Endothelial cell of umbilical vein (primary cell): ENCODE measurements around the gene BMP2K. TPM values are rescaled to one million over a fixed set of nuclear protein-coding genes. Genes with fewer than 3 reads are reported as not detected.
"Not testable (repeated sequence)": the region's sequence is repeated elsewhere in the genome, so short reads cannot be mapped to it uniquely, and the experiment has no call there.

Experiments used
- BruUV-seq: library from RNA; stranded (reverse); fragments of 400-500 nt; replicated peaks from 2 replicates; lab custom pipeline; 2021; lab: Mats Ljungman, UMichigan
- CTCF ChIA-PET: fragments of 300-600, 350-600 bp; sonication (Branson Sonifier 250); formaldehyde crosslinking; loops from one replicate; lab custom pipeline; 2021; ENCODE audit warnings: antibody characterized with exemption, inconsistent platforms; lab: Charles Lee
- POLR2A ChIA-PET: fragments of 300-600, 350-600 bp; sonication (Branson Sonifier 250); formaldehyde crosslinking; loops from one replicate; lab custom pipeline; 2021; ENCODE audit warnings: antibody characterized with exemption, inconsistent platforms; lab: Charles Lee
- DNase-seq: peaks from one replicate; pipeline ENCODE4 v3.0.0-alpha.2; 2011; ENCODE audit warnings: low read depth, low spot score
- FAIRE-seq: peaks from 2 replicates; lab custom pipeline; 2011; peaks lifted over from hg19 to GRCh38; lab: Jason Lieb, UNC
- H2AFZ ChIP-seq: 2 replicates; pipeline ENCODE4 v1.6.0; 2012; ENCODE audit warnings: low read depth, low read length, control low read depth, inconsistent platforms
- H3K27ac ChIP-seq: 2 replicates; pipeline ENCODE4 v1.5.1; 2011; ENCODE audit warnings: low read depth, mild to moderate bottlenecking, control low read depth, low read length, moderate library complexity; ENCODE audit not compliant: insufficient read depth
- H3K27me3 ChIP-seq, 2 experiments: 2 replicates each; pipeline versions ENCODE4 v1.6.0 to v1.6.1; 2011; ENCODE audit warnings: low read length in 2 of 2, mixed read lengths in 1 of 2; ENCODE audit not compliant: control insufficient read depth in 2 of 2, insufficient read depth in 2 of 2
- H3K36me3 ChIP-seq, 2 experiments: 2 replicates in 1 of 2; 3 replicates in 1 of 2; pipeline ENCODE4 v1.5.1; 2011; ENCODE audit warnings: low read length in 2 of 2, mild to moderate bottlenecking in 1 of 2, moderate library complexity in 1 of 2; ENCODE audit not compliant: control insufficient read depth in 2 of 2, insufficient read depth in 2 of 2; ENCODE audit errors: extremely low read depth in 1 of 2
- H3K4me1 ChIP-seq: 3 replicates; pipeline ENCODE4 v1.5.1; 2011; ENCODE audit warnings: mild to moderate bottlenecking, low read length; ENCODE audit not compliant: control insufficient read depth, insufficient read depth; ENCODE audit errors: extremely low read depth
- H3K4me2 ChIP-seq: 2 replicates; pipeline ENCODE4 v1.6.1; 2011; ENCODE audit warnings: low read length, control low read depth, mixed read lengths; ENCODE audit not compliant: insufficient read depth
- H3K4me3 ChIP-seq, 3 experiments: fragments of 200-600 bp in 1 of 3; sonication (generic), shearing (Covaris generic) in 1 of 3; replicated peaks in 1 of 3; 2 replicates each; pipeline ENCODE4 v1.5.1; 2011 to 2016; ENCODE audit warnings: control low read depth in 3 of 3, low read length in 3 of 3, mild to moderate bottlenecking in 2 of 3, inconsistent platforms in 1 of 3, low read depth in 1 of 3, moderate library complexity in 1 of 3; ENCODE audit not compliant: insufficient read depth in 1 of 3
- H3K79me2 ChIP-seq: 2 replicates; pipeline ENCODE4 v1.6.0; 2012; ENCODE audit warnings: low read length, inconsistent platforms; ENCODE audit not compliant: control insufficient read depth, insufficient read depth
- H3K9ac ChIP-seq: replicated peaks from 2 replicates; pipeline ENCODE3; 2011; ENCODE audit warnings: low read length, control low read depth; ENCODE audit not compliant: insufficient read depth; ENCODE audit errors: extremely low read depth
- H3K9me1 ChIP-seq: replicated peaks from 3 replicates; pipeline ENCODE4 v1.6.0; 2011; ENCODE audit warnings: mild to moderate bottlenecking, low read length; ENCODE audit not compliant: control insufficient read depth, insufficient read depth; ENCODE audit errors: extremely low read depth
- H3K9me3 ChIP-seq: replicated peaks from 2 replicates; pipeline ENCODE4 v1.5.1; 2012; ENCODE audit warnings: low read length, inconsistent platforms; ENCODE audit not compliant: control insufficient read depth, insufficient read depth
- H4K20me1 ChIP-seq: replicated peaks from 2 replicates; pipeline ENCODE3; 2011; ENCODE audit warnings: mild to moderate bottlenecking, low read length; ENCODE audit not compliant: control insufficient read depth, insufficient read depth; ENCODE audit errors: extremely low read depth
- CTCF ChIP-seq, 2 donors: IDR thresholded peaks; 1 replicate in 1 of 2; 2 replicates in 1 of 2; pipeline ENCODE4 v1.5.1; 2011; ENCODE audit warnings: low read length in 2 of 2, mild to moderate bottlenecking in 2 of 2, moderate library complexity in 2 of 2, control low read depth in 1 of 2, inconsistent platforms in 1 of 2, low read depth in 1 of 2; ENCODE audit not compliant: insufficient read depth in 1 of 2; ENCODE audit errors: extremely low read depth in 1 of 2
- EZH2 ChIP-seq: IDR thresholded peaks from 2 replicates; pipeline ENCODE4 v1.6.1; 2012; ENCODE audit warnings: borderline replicate concordance, low read depth, mild to moderate bottlenecking, moderate library complexity, low read length, inconsistent platforms; ENCODE audit not compliant: severe bottlenecking
- FOS ChIP-seq: IDR thresholded peaks from 2 replicates; pipeline ENCODE4 v1.6.1; 2011; ENCODE audit warnings: mild to moderate bottlenecking, low read length, moderate library complexity, borderline replicate concordance; ENCODE audit not compliant: insufficient read depth
- GATA2 ChIP-seq: IDR thresholded peaks from 2 replicates; pipeline ENCODE4 v1.7.0; 2011; ENCODE audit warnings: low read depth, mild to moderate bottlenecking, moderate library complexity, mixed read lengths, low read length; ENCODE audit not compliant: insufficient read length, insufficient read depth
- JUN ChIP-seq: IDR thresholded peaks from 2 replicates; pipeline ENCODE4 v1.6.1; 2011; ENCODE audit warnings: borderline replicate concordance, low read depth; ENCODE audit not compliant: insufficient read length, insufficient read depth
- MAX ChIP-seq: IDR thresholded peaks from 2 replicates; pipeline ENCODE4 v1.6.1; 2011; ENCODE audit not compliant: insufficient read depth, insufficient read length
- MYC ChIP-seq: IDR thresholded peaks from one replicate; pipeline ENCODE4 v1.6.1; 2011; ENCODE audit warnings: mild to moderate bottlenecking, low read depth, low read length
- POLR2A ChIP-seq: IDR thresholded peaks from 2 replicates; pipeline ENCODE4 v1.6.1; 2012; ENCODE audit warnings: low read depth, mild to moderate bottlenecking, control low read depth, low read length
- POLR2AphosphoS5 ChIP-seq: IDR thresholded peaks from 2 replicates; pipeline ENCODE4 v1.6.1; 2012; ENCODE audit warnings: low read depth, mild to moderate bottlenecking, control low read depth, low read length, moderate library complexity; ENCODE audit not compliant: insufficient read depth
- dilution Hi-C: fragments of 300-500 bp; cut with MboI; formaldehyde crosslinking; loops from one replicate; pipeline ENCODE4 v1.15.0; 2019; ENCODE audit warnings: low sequenced_read_pairs; ENCODE audit not compliant: extremely low pct_ligation_motif_present
- intact Hi-C: fragments of 100-400 bp; cut with micrococcal nuclease; formaldehyde crosslinking; loops from one replicate; pipeline ENCODE4 v1.10.0; 2022
- polyA plus RNA-seq, 4 experiments: library from polyadenylated mRNA; depleted of rRNA in 3 of 4; stranded (reverse) in 3 of 4; unstranded in 1 of 4; fragments of >200 nt; gene quantifications; 2 replicates each; pipeline versions ENCODE4 v1.2.1 to v1.2.3, GENCODE V29; 2011 to 2012; ENCODE audit warnings: missing spikeins in 1 of 4
- total RNA-seq: library from RNA; stranded (reverse); gene quantifications from 2 replicates; pipeline ENCODE4 v1.2.3, GENCODE V29; 2021

The BMP2K gene
- total and polyA plus RNA-seq, 2 donors (not counting 3 experiments of a cell fraction or from before 2014, with no cell fraction given), result 16.1 to 37.9 TPM

GRCh38 chr4:78840286-78840685, 64.1 kb downstream of the BMP2K start:
- H3K9ac ChIP-seq, H3K27me3 ChIP-seq, dilution Hi-C loops, POLR2A ChIA-PET, H3K4me3 ChIP-seq, H3K27ac ChIP-seq, H3K4me1 ChIP-seq, H3K4me2 ChIP-seq, H3K9me3 ChIP-seq, H3K79me2 ChIP-seq, intact Hi-C loops, H4K20me1 ChIP-seq, FAIRE-seq, H3K9me1 ChIP-seq, H3K36me3 ChIP-seq, DNase-seq, BruUV-seq, H2AFZ ChIP-seq: not testable (repeated sequence)
- CTCF ChIA-PET, result interaction anchor here (1.3 to 1.6 kb wide), 3 partner anchors 10 to 14 kb away, joined by 3 to 5 read pairs (median 4); no protein-coding TSS in a partner anchor

- no peak overlapping the region for H3K4me2 ChIP-seq
- H3K36me3 ChIP-seq, result peaks cover 0 to 3% of the 10 kb centered on the region in 2 experiments
- no peaks in the 10 kb centered on the region for H3K79me2 ChIP-seq
- POLR2A ChIA-PET, result no interaction called here
- FAIRE-seq, result no peak
- H3K9ac ChIP-seq, result no peak overlapping the region
- intact Hi-C loops, result no loop called here
- no peak overlapping the region for H2AFZ ChIP-seq
- no peaks in the 10 kb centered on the region for H3K9me3 ChIP-seq
- TF ChIP-seq GATA2 (no peak), FOS (no peak), POLR2A (no peak), JUN (no peak), CTCF (IDR thresholded peaks at IDR 0.05; ENCODE audit: extremely low read depth in 1 of 2, insufficient read depth in 1 of 2, low read depth in 1 of 2, low read length in 2 of 2) (no peak), EZH2 (no peak), MAX (no peak), MYC (no peak), POLR2AphosphoS5 (no peak)
- H3K9me1 ChIP-seq, result no peaks in the 10 kb centered on the region
- CTCF ChIA-PET, result interaction anchor here (1.2 kb wide), 1 partner anchor 201 kb away, joined by 5 read pairs; no protein-coding TSS in a partner anchor
- no peaks in the 10 kb centered on the region for H3K27me3 ChIP-seq
- H4K20me1 ChIP-seq, result no peaks in the 10 kb centered on the region
- BruUV-seq, result no TSS peak
- DNase-seq, result no peak
- no peaks in the 10 kb centered on the region for H3K4me1 ChIP-seq
- no peak overlapping the region for H3K27ac ChIP-seq
- dilution Hi-C loops, result no loop called here
- H3K4me3 ChIP-seq, result no peak overlapping the region
Observed at GRCh38 chr4:78845472-78845871, 69.3 kb downstream of the BMP2K start.
